Measurements from ENCODE around the gene SLC25A45.

The SLC25A45 gene

GRCh38 chr11:65410936-65411680 lies 28.7 kb upstream of the SLC25A45 start:
- Histone ChIP-seq H3K4me1 (peaks cover 5% of the 10 kb centered on the region), H3K9me3 (no peaks in the 10 kb centered on the region), H3K4me3 (ENCODE audit: low read depth, low read length) (no peak overlapping the region), H3K27me3 (no peaks in the 10 kb centered on the region), H3K36me3 (no peaks in the 10 kb centered on the region)
- no peak for TF ChIP-seq CTCF (IDR thresholded peaks at IDR 0.05; ENCODE audit: low read depth, low read length)
- DNase-seq, result no peak

DNA sequence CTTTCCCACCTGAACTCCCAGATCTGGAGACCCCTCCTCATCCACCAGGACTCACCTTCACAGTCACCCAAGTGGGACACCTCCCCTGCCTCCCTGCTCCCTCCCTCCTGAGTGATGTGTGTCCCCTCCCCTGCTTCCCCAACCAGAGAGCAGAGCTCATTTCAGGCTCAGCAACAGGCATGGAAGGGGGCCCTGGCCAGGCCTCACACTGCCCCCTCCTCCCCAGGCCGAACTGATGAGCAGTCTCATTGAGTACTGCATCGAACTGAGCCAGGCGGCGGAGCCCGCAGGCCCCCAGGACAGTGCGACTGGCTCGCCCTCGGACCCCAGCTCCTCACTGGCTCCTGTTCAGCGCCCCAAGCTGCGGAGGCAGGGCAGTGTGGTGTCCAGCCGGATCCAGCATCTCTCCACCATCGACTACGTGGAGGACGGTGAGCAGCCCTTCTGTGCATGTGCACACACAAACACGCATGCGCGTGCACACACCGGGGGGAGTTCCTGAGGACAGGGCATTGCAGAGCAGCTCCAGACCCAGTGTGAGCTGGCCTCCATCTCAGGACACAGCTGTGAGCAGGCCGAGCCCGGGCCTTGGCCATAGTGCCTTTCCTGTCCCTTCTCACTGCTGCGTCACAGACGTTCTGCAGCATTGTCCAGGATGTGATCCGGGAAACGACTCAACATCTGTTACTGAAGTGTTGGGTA lies 22.3 kb upstream of the SLC25A45 start:
- H3K27me3 ChIP-seq, result no peaks in the 10 kb centered on the region
- no peak for TF ChIP-seq CTCF (IDR thresholded peaks at IDR 0.05; ENCODE audit: low read depth, low read length)
- DNase-seq, result no peak
- H3K36me3 ChIP-seq, result no peaks in the 10 kb centered on the region
- H3K4me1 ChIP-seq, result no peaks in the 10 kb centered on the region
- no peak overlapping the region for H3K4me3 ChIP-seq (ENCODE audit: low read depth, low read length)
- no peaks in the 10 kb centered on the region for H3K9me3 ChIP-seq

DNA sequence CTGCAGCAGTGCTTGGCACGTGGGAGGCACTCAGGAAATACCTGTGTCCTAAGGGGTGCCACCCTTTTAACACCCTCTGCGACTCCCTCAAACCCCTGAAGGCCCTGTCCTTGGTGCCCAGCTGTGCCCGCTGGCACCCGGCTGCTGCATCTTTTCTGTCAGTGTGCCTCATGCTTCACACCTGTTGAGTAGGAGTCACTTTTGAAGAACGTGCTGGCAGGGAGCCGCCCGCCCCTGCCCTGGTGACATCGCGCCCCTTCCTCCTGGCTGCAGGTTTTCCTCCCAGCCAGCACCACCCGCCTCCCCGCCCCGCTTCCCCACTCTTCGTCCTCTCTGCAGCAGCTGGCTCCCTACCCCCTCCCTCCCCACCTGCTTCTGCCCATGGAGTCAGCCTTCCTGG lies 21.8 kb upstream of the SLC25A45 start:
- H3K4me3 ChIP-seq (ENCODE audit: low read depth, low read length), result no peak overlapping the region
- no peak for TF ChIP-seq CTCF (IDR thresholded peaks at IDR 0.05; ENCODE audit: low read depth, low read length)
- H3K9me3 ChIP-seq, result no peaks in the 10 kb centered on the region
- DNase-seq, result no peak
- H3K27me3 ChIP-seq, result no peaks in the 10 kb centered on the region
- no peaks in the 10 kb centered on the region for H3K36me3 ChIP-seq
- no peaks in the 10 kb centered on the region for H3K4me1 ChIP-seq

- H3K9me3 ChIP-seq, result no peaks in the 10 kb centered on the region
- DNase-seq, result no peak
- TF ChIP-seq CTCF (IDR thresholded peaks at IDR 0.05; ENCODE audit: low read depth, low read length), result no peak
- H3K4me3 ChIP-seq (ENCODE audit: low read depth, low read length), result no peak overlapping the region
- H3K27me3 ChIP-seq, result no peaks in the 10 kb centered on the region
- H3K36me3 ChIP-seq, result no peaks in the 10 kb centered on the region
- no peaks in the 10 kb centered on the region for H3K4me1 ChIP-seq
These were observed 21.2 kb upstream of the SLC25A45 start for GRCh38 chr11:65403607-65404121.

DNA sequence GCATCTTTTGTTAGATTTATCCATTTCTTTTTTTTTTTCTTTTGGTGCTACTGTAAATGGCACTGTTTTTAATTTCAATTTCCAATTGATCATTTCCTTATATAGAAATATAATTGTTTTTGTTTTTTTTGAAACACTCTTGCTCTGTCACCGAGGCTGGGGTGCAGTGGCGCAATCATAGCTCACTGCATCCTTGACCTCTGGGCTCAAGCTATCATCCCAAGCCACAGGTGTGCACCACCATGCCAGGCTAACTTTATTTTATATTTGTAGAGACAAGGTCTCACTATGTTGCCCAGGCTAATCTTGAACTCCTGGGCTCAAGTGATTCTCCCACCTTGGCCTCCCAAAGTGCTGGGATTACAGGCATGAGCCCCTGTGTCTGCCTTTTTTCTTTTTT lies 20.3 kb upstream of the SLC25A45 start:
- H3K4me1 ChIP-seq, result no peaks in the 10 kb centered on the region
- no peak for TF ChIP-seq CTCF (IDR thresholded peaks at IDR 0.05; ENCODE audit: low read depth, low read length)
- H3K27me3 ChIP-seq, result no peaks in the 10 kb centered on the region
- H3K9me3 ChIP-seq, result no peaks in the 10 kb centered on the region
- no peaks in the 10 kb centered on the region for H3K36me3 ChIP-seq
- no peak for DNase-seq
- no peak overlapping the region for H3K4me3 ChIP-seq (ENCODE audit: low read depth, low read length)

DNA sequence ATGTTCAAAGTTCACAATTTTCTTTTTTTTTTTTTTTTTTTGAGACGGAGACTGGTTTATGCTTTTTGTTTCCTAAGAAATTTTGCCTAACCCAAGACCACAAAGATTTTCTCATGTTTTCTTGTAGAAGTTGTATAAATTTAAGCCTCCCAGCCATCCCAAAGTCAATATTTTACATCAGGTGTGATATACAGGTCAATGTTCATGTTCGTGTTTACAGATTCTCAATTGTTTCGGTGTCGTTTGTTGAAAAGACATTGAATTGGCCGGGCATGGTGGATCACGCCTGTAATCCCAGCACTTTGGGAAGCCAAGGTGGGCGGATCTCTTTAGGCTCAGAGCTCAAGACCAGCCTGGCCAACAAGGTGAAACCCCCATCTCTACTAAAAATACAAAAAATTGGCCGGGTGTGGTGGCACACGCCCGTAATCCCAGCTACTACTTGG lies 19.4 kb upstream of the SLC25A45 start:
- TF ChIP-seq CTCF (IDR thresholded peaks at IDR 0.05; ENCODE audit: low read depth, low read length), result no peak
- no peaks in the 10 kb centered on the region for H3K27me3 ChIP-seq
- no peaks in the 10 kb centered on the region for H3K9me3 ChIP-seq
- no peak for DNase-seq
- no peaks in the 10 kb centered on the region for H3K4me1 ChIP-seq
- H3K36me3 ChIP-seq, result no peaks in the 10 kb centered on the region
- H3K4me3 ChIP-seq (ENCODE audit: low read depth, low read length), result no peak overlapping the region

All from BE2C (cell line).